Measurements from ENCODE around the gene TOMM40. TPM values are rescaled to one million over a fixed set of nuclear protein-coding genes. Genes with fewer than 3 reads are reported as not detected.

TOMM40 gene
- total RNA-seq (2022; extraction: Qiagen RNA extraction; ENCODE audit: low read depth): 191 to 268 TPM (median 252 TPM) in 5 replicates

DNA sequence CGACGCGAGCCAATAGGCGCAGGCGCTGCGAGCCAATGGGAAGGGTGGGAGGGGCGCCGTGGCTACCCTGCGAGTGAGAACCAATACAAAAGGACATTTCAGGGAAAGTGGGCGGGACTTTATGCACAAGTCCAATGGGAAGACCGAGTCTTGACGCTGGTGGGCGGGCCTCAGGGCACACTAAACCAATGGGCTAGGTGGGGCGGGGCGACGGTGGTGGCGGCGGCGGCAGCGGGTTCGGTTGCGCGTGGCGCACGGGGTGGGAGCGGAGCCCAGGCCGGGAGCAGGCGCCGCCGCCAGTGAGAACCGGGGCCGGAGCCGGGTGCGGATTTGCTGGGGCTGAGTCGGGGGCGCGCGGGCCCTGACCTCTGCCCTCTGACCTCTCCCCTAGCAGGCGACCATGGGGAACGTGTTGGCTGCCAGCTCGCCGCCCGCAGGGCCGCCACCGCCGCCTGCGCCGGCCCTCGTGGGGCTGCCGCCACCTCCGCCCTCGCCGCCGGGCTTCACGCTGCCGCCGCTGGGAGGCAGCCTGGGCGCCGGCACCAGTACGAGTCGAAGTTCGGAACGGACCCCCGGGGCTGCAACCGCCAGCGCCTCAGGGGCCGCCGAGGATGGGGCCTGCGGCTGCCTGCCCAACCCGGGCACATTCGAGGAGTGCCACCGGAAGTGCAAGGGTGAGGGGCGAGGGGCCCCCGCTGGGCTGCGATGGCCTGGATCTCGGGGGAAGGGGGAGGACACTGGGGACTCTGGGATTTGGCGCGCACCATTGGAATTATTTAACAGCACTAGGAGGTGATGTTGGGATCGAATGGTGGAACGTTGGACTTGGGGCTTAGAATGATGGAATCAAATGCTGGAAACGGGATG, at the start of gene TOMM40:
Gene TOMM40, plus strand, starts transcription at position 239 of the 867 bp plus-strand sequence. Its CDS starts 162 bp downstream, at position 401.

DNA sequence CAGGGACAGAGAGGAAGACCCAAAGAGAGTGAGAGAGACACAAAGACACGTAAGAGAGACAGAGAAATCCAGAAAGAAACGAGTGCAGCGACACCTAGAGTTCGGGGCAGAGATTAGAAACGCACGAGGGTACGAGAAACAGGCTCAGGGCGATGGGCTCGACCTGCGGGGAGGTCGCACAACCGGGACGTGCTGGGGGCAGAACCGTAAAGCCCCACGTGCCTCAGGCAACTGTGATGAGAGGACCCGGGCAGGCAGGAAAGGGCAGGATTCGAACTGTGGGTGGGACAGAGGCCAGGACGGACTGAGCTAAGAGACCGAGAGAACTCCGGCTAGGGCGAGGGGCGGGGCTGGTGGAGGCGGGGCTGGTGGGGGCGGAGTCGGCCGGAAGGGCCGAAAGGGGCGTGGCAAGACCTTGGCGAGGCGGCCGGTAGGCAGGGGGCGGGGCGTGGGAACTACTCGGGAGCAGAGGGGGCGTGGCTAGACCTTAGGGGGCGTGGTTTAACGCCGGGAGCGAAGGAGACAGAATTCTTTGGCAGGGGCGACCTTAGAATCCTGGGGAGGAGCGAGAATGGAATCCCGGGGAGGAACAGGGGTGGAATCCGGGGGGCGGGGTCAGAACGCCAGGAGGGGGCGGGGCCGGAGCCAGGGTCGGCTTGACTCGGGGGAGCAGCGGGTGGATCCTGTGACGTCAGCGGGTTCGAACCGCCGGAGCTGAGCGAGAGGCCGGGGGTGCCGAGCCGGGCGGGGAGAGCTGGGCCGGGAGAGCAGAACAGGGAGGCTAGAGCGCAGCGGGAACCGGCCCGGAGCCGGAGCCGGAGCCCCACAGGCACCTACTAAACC, 45.2 kb upstream of the TOMM40 start, which contains the start of gene NECTIN2:
Gene NECTIN2, plus strand, starts transcription at position 686 of the 843 bp plus-strand sequence. CDS start 229 bp downstream, outside the sequence.

GRCh38 chr19:44905437-44906160, 14.5 kb downstream of the TOMM40 start, which contains the start of gene APOE:
Gene APOE, plus strand, starts transcription at chr19:44905796. Its CDS starts 829 bp downstream, at chr19:44906625.

DNA sequence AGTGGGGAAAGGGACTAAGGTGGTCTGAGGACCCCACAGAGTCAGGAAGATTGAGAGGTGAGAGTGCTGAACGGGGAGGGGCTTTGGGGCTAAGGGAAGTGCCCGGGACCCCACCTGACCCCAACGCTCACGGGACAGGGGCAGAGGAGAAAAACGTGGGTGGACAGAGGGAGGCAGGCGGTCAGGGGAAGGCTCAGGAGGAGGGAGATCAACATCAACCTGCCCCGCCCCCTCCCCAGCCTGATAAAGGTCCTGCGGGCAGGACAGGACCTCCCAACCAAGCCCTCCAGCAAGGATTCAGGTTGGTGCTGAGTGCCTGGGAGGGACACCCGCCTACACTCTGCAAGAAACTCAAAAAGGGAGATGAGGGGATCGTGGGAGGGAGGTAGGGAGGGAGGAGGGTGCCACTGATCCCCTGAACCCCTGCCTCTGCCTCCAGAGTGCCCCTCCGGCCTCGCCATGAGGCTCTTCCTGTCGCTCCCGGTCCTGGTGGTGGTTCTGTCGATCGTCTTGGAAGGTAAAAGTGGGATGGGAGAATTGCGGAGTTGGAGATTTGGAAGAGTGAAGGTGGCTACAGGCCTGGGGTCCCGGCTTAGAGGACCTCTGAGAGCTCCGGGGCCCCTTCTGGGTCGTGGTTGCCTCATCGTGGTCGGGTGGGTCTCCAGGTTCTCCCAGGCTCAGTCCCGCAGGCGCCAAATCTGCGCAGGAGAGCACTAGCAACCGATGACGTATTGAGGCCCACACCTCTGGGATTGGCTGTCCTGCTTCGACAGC, 23.6 kb downstream of the TOMM40 start, which contains the start of gene APOC1:
Gene APOC1, plus strand, starts transcription at position 176 of the 774 bp plus-strand sequence. Its CDS starts 284 bp downstream, at position 460.

GRCh38 chr19:44942067-44942571, 51.1 kb downstream of the TOMM40 start, which contains the start of gene APOC4:
Gene APOC4, plus strand, starts transcription at chr19:44942237. Its CDS starts 41 bp downstream, at chr19:44942278.

Other genes starting within 250 kb of the TOMM40 start
- gene PVR, start 247.3 kb upstream of the TOMM40 start, total RNA-seq (2022; extraction: Qiagen RNA extraction; ENCODE audit: low read depth): 107 to 120 TPM (median 113 TPM) in 5 replicates
- gene CEACAM19, start 219.8 kb upstream of the TOMM40 start, total RNA-seq (2022; extraction: Qiagen RNA extraction; ENCODE audit: low read depth): 7.5 to 10.1 TPM (median 9.3 TPM) in 5 replicates
- 0.14 to 0.30 TPM (median 0.15 TPM) in 3 of 5 replicates, not detected in the others for gene CEACAM16, start 192.1 kb upstream of the TOMM40 start, total RNA-seq (2022; extraction: Qiagen RNA extraction; ENCODE audit: low read depth)
- gene BCL3, start 142.5 kb upstream of the TOMM40 start, total RNA-seq (2022; extraction: Qiagen RNA extraction; ENCODE audit: low read depth): 48.8 to 104 TPM (median 82.2 TPM) in 5 replicates
- 0.09 TPM in 1 of 5 replicates, not detected in the others for gene CBLC, start 113.4 kb upstream of the TOMM40 start, total RNA-seq (2022; extraction: Qiagen RNA extraction; ENCODE audit: low read depth)
- 60.0 to 93.5 TPM (median 80.5 TPM) in 5 replicates for gene BCAM, start 82.2 kb upstream of the TOMM40 start, total RNA-seq (2022; extraction: Qiagen RNA extraction; ENCODE audit: low read depth)
- gene NECTIN2, start 45.0 kb upstream of the TOMM40 start, total RNA-seq (2022; extraction: Qiagen RNA extraction; ENCODE audit: low read depth): 74.0 to 90.3 TPM (median 81.2 TPM) in 5 replicates
- gene APOE, start 14.5 kb downstream of the TOMM40 start, total RNA-seq (2022; extraction: Qiagen RNA extraction; ENCODE audit: low read depth): 10.9 to 21.6 TPM (median 15.6 TPM) in 5 replicates
- gene APOC1, start 23.4 kb downstream of the TOMM40 start, total RNA-seq (2022; extraction: Qiagen RNA extraction; ENCODE audit: low read depth): 102 to 147 TPM (median 119 TPM) in 5 replicates
- gene APOC4, start 51.0 kb downstream of the TOMM40 start, total RNA-seq (2022; extraction: Qiagen RNA extraction; ENCODE audit: low read depth): not detected in 5 replicates
- gene APOC2, start 54.8 kb downstream of the TOMM40 start, total RNA-seq (2022; extraction: Qiagen RNA extraction; ENCODE audit: low read depth): not detected in 5 replicates
- gene CLPTM1, start 64.1 kb downstream of the TOMM40 start, total RNA-seq (2022; extraction: Qiagen RNA extraction; ENCODE audit: low read depth): 128 to 186 TPM (median 177 TPM) in 5 replicates
- 33.4 to 57.6 TPM (median 51.4 TPM) in 5 replicates for gene RELB, start 110.2 kb downstream of the TOMM40 start, total RNA-seq (2022; extraction: Qiagen RNA extraction; ENCODE audit: low read depth)
- 45.2 to 77.0 TPM (median 76.3 TPM) in 5 replicates for gene CLASRP, start 147.8 kb downstream of the TOMM40 start, total RNA-seq (2022; extraction: Qiagen RNA extraction; ENCODE audit: low read depth)
- 6.5 to 11.0 TPM (median 10.4 TPM) in 5 replicates for gene ZNF296, start 185.2 kb downstream of the TOMM40 start, total RNA-seq (2022; extraction: Qiagen RNA extraction; ENCODE audit: low read depth)
- gene GEMIN7, start 188.0 kb downstream of the TOMM40 start, total RNA-seq (2022; extraction: Qiagen RNA extraction; ENCODE audit: low read depth): 80.4 to 92.3 TPM (median 84.4 TPM) in 5 replicates
- gene PPP1R37, start 201.9 kb downstream of the TOMM40 start, total RNA-seq (2022; extraction: Qiagen RNA extraction; ENCODE audit: low read depth): 20.7 to 33.8 TPM (median 30.5 TPM) in 5 replicates

Measured in A549 treated with RU486 at 1 μM for 4 hours (cell line).